Heart left ventricle (tissue), 16 donors: ENCODE measurements around the gene GALNT8. TPM values are rescaled to one million over a fixed set of nuclear protein-coding genes. Genes with fewer than 3 reads are reported as not detected.

ENCODE experiments used
- ATAC-seq, 4 donors: fragments of 200-7000 bp; cut with Tn5 transposase; one replicate each; pipeline ENCODE4 v1.9.1; 2020 to 2022; ENCODE audit warnings: moderate library complexity in 4 of 4, mild to moderate bottlenecking in 3 of 4, moderate number of reproducible peaks in 1 of 4
- DNase-seq, 5 donors: peaks; one replicate each; pipeline ENCODE4 v3.0.0-alpha.2; 2020
- H3K27ac ChIP-seq, 12 donors: fragments of 200-600 bp; sonication (generic) in 4 of 12; one replicate each; pipeline versions ENCODE4 v1.5.0 to v1.8.0; 2016 to 2022; ENCODE audit warnings: mild to moderate bottlenecking in 2 of 12
- H3K27me3 ChIP-seq, 9 donors: fragments of 200-600 bp; sonication (generic) in 2 of 9; one replicate each; pipeline versions ENCODE4 v1.5.1 to v1.8.0; 2016 to 2022; ENCODE audit warnings: mild to moderate bottlenecking in 3 of 9
- H3K36me3 ChIP-seq, 9 donors: fragments of 200-600 bp; sonication (generic) in 2 of 9; one replicate each; pipeline versions ENCODE4 v1.5.0 to v1.8.0; 2018 to 2022; ENCODE audit warnings: mild to moderate bottlenecking in 2 of 9
- H3K4me1 ChIP-seq, 12 donors: fragments of 200-600 bp; sonication (generic) in 4 of 12; one replicate each; pipeline versions ENCODE4 v1.5.0 to v1.8.0; 2016 to 2022; ENCODE audit warnings: mild to moderate bottlenecking in 3 of 12
- H3K4me3 ChIP-seq, 12 donors: fragments of 200-600 bp; sonication (generic) in 4 of 12; one replicate each; pipeline versions ENCODE4 v1.5.0 to v1.8.0; 2017 to 2022; ENCODE audit warnings: mild to moderate bottlenecking in 9 of 12, moderate library complexity in 4 of 12
- H3K9me3 ChIP-seq, 12 donors: fragments of 200-600 bp; sonication (generic) in 4 of 12; one replicate each; pipeline versions ENCODE4 v1.5.0 to v1.8.0; 2016 to 2022; ENCODE audit warnings: mild to moderate bottlenecking in 1 of 12
- POLR2A ChIP-seq, 2 donors: fragments of 450-650 bp; IDR thresholded peaks; one replicate each; pipeline ENCODE4 v1.6.1; 2017; ENCODE audit warnings: antibody characterized with exemption in 2 of 2, mild to moderate bottlenecking in 2 of 2, moderate library complexity in 2 of 2
- WGBS, 4 donors: extraction: QIAGEN DNeasy Blood & Tissue Kit in 2 of 4; methylation state at CpG; one replicate each; pipeline versions ENCODE4 v1.1.5 to v1.1.7; 2013 to 2018; 5-methylcytosine and 5-hydroxymethylcytosine counted together
- intact Hi-C, 10 donors: fragments of 100-400 bp; cut with DNase I; formaldehyde crosslinking; loops; one replicate each; pipeline versions ENCODE4 v1.11.1 to v1.14.2; 2022
- long read RNA-seq, 3 donors: library from polyadenylated mRNA; unstranded; transcript quantifications; one replicate each; pipeline ENCODE4 v2.0.0, GENCODE V29; 2020 to 2021
- polyA plus RNA-seq, 2 donors: library from polyadenylated mRNA; stranded (reverse); fragments of 200-250 nt; gene quantifications; one replicate each; pipeline ENCODE4 v1.2.3, GENCODE V29; 2013
- total RNA-seq, 9 donors: library from RNA; depleted of rRNA in 2 of 9; stranded (reverse); fragments of >200 nt in 2 of 9; fragmentation: NEBNext Ultra II Directional in 3 of 9; extraction: Animal tissue kit (Norgen Biotek cat#: 25700) in 3 of 9; gene quantifications; one replicate each; pipeline versions ENCODE4 v1.1.0 to v1.2.4, GENCODE V29; 2016 to 2023
- TF ChIP-seq, protein P1 (sequence below), 12 donors: fragments of 200-600 bp; sonication (generic) in 4 of 12; IDR thresholded peaks; one replicate each; pipeline versions ENCODE4 v1.5.0 to v1.8.0; 2018 to 2022; ENCODE audit warnings: antibody characterized with exemption in 12 of 12, mild to moderate bottlenecking in 5 of 12
- donor health status: ischemic (EF 13 %, LVEDD 7.1; RV severe dilation, severe dysfunction).
- donor health status: healthy with polysubstance abuse.
- donor health status: DM: no; HTN: yes; CAD: no.
- donor health status: DM: no; HTN: no; CAD: no.
- donor health status: ischemic (EF 25% LVEDD 6.9; RV normal size, moderate dysfunction).
- donor health status: ischemic (EF 25% LVEDD 5.7; RV mildly dilated, moderate dysfunction).
- donor health status: healthy.
- donor health status: DM: yes; HTN: yes; CAD: no.
- donor health status: ischemic (EF 35%, LVEDD 5.7; RV mildly dilated, moderate dysfunction).
- donor health status: nonischemic (EF 11% LVEDD 7.7; RV severe dilation, severe dysfunction).
- donor health status: DM: yes; HTN: yes; CAD: no.
- donor health status: PGD.
- donor health status: ischemic (EF 29% LVEDD 5.4; RV normal size, mild dysfunction).
- donor health status: nonischemic (EF 23%, LVEDD 6.1; RV moderate dilation, normal function).

The GALNT8 gene, protein sequence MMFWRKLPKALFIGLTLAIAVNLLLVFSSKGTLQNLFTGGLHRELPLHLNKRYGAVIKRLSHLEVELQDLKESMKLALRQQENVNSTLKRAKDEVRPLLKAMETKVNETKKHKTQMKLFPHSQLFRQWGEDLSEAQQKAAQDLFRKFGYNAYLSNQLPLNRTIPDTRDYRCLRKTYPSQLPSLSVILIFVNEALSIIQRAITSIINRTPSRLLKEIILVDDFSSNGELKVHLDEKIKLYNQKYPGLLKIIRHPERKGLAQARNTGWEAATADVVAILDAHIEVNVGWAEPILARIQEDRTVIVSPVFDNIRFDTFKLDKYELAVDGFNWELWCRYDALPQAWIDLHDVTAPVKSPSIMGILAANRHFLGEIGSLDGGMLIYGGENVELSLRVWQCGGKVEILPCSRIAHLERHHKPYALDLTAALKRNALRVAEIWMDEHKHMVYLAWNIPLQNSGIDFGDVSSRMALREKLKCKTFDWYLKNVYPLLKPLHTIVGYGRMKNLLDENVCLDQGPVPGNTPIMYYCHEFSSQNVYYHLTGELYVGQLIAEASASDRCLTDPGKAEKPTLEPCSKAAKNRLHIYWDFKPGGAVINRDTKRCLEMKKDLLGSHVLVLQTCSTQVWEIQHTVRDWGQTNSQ
- 1 to 10 TPM in 4 of 9 donors, under 1 TPM in 5; 0.35 to 2.6 (median 0.96) TPM for total RNA-seq
- polyA plus RNA-seq = under 1 TPM; 0.40 to 0.88 TPM
- long read RNA-seq, donor 1, partial matches to known transcripts = 0 of 1 reads
- long read RNA-seq, donor 1, other reads (novel, unspliced or antisense) = 1 of 1 reads
- long read RNA-seq, donor 2 = 0 reads
- long read RNA-seq, donor 3, partial matches to known transcripts = 0 of 1 reads
- long read RNA-seq, donor 3, other reads (novel, unspliced or antisense) = 1 of 1 reads

DNA sequence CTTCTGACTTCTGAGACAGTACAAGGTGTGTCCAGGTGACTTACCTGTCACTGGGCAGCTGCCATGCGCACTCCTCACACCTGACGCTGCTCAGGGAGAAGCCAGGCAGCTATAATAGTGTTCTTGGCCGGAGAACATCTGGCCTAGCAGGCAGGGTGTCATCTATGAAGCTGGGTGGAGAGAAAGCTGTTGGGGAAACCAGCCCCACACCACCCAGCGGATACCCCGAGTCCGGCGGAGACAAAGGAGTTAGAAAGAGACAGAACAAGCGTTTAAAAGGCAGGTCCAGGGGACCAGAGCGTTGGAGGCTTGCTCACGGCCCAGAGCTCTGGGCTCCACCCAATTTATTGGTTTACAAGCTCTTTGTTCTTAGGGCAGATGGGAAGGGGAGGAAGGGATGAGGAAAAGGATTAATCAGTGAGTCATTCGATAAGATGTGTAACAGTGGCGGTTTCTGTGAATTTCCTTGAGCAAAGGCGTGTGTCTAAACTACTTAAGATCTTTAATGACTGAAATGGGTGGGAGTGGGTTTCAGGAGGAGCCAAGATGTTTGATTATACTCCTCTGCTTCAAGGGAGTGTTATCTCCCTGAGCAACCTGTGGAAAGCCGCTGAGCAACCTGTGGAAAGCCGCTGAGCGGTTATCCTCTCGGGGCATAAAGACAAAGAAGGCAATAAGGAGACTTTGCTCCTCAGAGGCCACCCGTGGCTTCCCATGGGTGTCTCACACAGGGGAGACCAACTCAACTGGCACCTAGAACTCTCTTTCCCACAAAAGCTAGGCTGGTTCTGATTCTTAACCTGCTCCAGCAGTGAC lies at the start of gene GALNT8:
GALNT8 (plus strand) TSS at position 580 of the 816 bp plus-strand sequence. CDS start 278 bp downstream, outside the sequence.
- no peak within 1 kb of the TSS for H3K4me3 ChIP-seq
- H3K27me3 ChIP-seq = peaks cover 0 to 11% (median 0%) of the 10 kb centered on the region in 9 donors
- no peak for ATAC-seq
- WGBS, 4 donors = 75 to 79% (median 78%) methylated on average over 18 of the region's 18 CpGs
- no peaks in the 10 kb centered on the region for H3K9me3 ChIP-seq
- DNase-seq = no peak
- TF ChIP-seq POLR2A (IDR thresholded peaks at IDR 0.05) = no peak
- TF ChIP-seq, protein P1, sequence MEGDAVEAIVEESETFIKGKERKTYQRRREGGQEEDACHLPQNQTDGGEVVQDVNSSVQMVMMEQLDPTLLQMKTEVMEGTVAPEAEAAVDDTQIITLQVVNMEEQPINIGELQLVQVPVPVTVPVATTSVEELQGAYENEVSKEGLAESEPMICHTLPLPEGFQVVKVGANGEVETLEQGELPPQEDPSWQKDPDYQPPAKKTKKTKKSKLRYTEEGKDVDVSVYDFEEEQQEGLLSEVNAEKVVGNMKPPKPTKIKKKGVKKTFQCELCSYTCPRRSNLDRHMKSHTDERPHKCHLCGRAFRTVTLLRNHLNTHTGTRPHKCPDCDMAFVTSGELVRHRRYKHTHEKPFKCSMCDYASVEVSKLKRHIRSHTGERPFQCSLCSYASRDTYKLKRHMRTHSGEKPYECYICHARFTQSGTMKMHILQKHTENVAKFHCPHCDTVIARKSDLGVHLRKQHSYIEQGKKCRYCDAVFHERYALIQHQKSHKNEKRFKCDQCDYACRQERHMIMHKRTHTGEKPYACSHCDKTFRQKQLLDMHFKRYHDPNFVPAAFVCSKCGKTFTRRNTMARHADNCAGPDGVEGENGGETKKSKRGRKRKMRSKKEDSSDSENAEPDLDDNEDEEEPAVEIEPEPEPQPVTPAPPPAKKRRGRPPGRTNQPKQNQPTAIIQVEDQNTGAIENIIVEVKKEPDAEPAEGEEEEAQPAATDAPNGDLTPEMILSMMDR (IDR thresholded peaks at IDR 0.05) = no peak
- intact Hi-C loops = no loop called here
- no peaks in the 10 kb centered on the region for H3K4me1 ChIP-seq
- no peak within 1 kb of the TSS for H3K27ac ChIP-seq
- no peaks in the 10 kb centered on the region for H3K36me3 ChIP-seq

DNA sequence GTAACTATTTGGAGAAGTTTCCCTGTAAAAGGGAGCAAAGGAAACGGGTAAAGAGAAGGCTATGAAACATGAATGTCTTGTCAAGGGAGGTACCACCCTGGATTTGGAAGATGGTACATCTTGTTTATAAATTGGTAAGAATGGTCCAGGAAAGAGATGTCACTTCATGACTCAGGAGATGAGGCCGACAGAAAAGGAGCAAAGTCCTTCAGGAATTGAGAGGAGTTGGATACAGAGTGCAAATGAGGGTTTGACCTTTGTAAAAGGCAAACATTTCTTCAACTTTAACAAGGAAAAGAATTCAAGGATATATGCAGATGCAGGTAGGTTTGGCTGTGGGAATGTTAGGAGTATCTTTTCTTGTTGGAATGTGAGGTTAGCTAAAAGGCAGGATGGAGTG lies 40.5 kb upstream of the GALNT8 start:
- TF ChIP-seq, protein P1 (IDR thresholded peaks at IDR 0.05) = no peak
- no peak for TF ChIP-seq POLR2A (IDR thresholded peaks at IDR 0.05)
- Histone ChIP-seq H3K9me3 (no peaks in the 10 kb centered on the region), H3K4me1 (no peaks in the 10 kb centered on the region), H3K4me3 (no peak overlapping the region), H3K36me3 (peaks cover 0 to 62% (median 34%) of the 10 kb centered on the region in 9 donors), H3K27ac (no peak overlapping the region), H3K27me3 (no peaks in the 10 kb centered on the region)
- intact Hi-C loops = loop anchor here in 1 of 10 donors (10.0 kb wide), 1 partner anchor 75 kb away; no protein-coding TSS in a partner anchor
- WGBS, 4 donors = 84 to 92% (median 88%) methylated on average over 2 of the region's 2 CpGs
- no peak for ATAC-seq
- DNase-seq = no peak

DNA sequence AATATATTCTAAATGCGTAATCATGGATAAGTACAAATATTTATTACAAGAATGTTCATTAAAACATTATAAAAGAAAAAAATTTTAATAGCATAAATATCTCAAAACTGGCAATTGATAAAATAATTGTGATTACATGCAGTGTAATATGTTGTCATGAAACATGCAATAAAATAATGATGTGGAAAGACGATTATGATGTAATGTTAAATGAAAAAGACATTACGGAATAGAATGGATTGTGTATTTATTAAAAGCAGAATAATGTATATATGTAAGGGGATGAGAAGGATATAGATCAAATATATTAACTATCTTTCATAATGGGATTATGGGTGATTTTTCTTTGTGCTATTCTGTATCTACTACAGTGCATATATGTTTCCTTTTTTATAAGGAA lies 38.5 kb upstream of the GALNT8 start:
- H3K4me3 ChIP-seq = no peak overlapping the region
- WGBS, 4 donors = 63 to 98% (median 80%) methylated on average over 3 of the region's 3 CpGs
- intact Hi-C loops = loop anchor here in 1 of 10 donors (10.0 kb wide), 1 partner anchor 73 kb away; no protein-coding TSS in a partner anchor
- DNase-seq = no peak
- H3K36me3 ChIP-seq = peaks cover 0 to 82% (median 54%) of the 10 kb centered on the region in 9 donors
- no peaks in the 10 kb centered on the region for H3K4me1 ChIP-seq
- no peaks in the 10 kb centered on the region for H3K27me3 ChIP-seq
- no peak overlapping the region for H3K27ac ChIP-seq
- no peak for TF ChIP-seq POLR2A (IDR thresholded peaks at IDR 0.05)
- TF ChIP-seq, protein P1 (IDR thresholded peaks at IDR 0.05) = no peak
- no peak for ATAC-seq
- H3K9me3 ChIP-seq = no peaks in the 10 kb centered on the region
